Suprapubic skin (tissue), 4 donors: ENCODE results near the gene LTF. TPM values are rescaled to one million over a fixed set of nuclear protein-coding genes. Genes with fewer than 3 reads are reported as not detected.

Experiments used
- DNase-seq, 2 donors: peaks; one replicate each; pipeline ENCODE4 v3.0.0-alpha.2; 2019; ENCODE audit warnings: low spot score in 2 of 2
- H3K27ac ChIP-seq: fragments of 200-600 bp; sonication (generic); one replicate; pipeline ENCODE4 v1.5.1; 2019
- H3K27me3 ChIP-seq: fragments of 200-600 bp; sonication (generic); one replicate; pipeline ENCODE4 v1.5.1; 2019
- H3K36me3 ChIP-seq: fragments of 200-600 bp; sonication (generic); one replicate; pipeline ENCODE4 v1.5.1; 2019
- H3K4me1 ChIP-seq: fragments of 200-600 bp; sonication (generic); one replicate; pipeline ENCODE4 v1.5.1; 2019
- H3K4me3 ChIP-seq: fragments of 200-600 bp; sonication (generic); one replicate; pipeline ENCODE4 v1.5.1; 2019; ENCODE audit warnings: mild to moderate bottlenecking
- H3K9me3 ChIP-seq: fragments of 200-600 bp; sonication (generic); one replicate; pipeline ENCODE4 v1.5.1; 2019
- EP300 ChIP-seq: sonication (generic); formaldehyde crosslinking; IDR thresholded peaks from one replicate; pipeline ENCODE4 v1.6.1; 2017; ENCODE audit warnings: antibody characterized with exemption
- POLR2A ChIP-seq, 2 donors: fragments of 450-650 bp; IDR thresholded peaks; one replicate each; pipeline ENCODE4 v1.6.1; 2017; ENCODE audit warnings: antibody characterized with exemption in 2 of 2, mild to moderate bottlenecking in 2 of 2, moderate library complexity in 2 of 2
- POLR2AphosphoS5 ChIP-seq, 3 donors: sonication (generic); formaldehyde crosslinking; IDR thresholded peaks; one replicate each; pipeline ENCODE4 v1.6.1; 2017; ENCODE audit warnings: antibody characterized with exemption in 3 of 3
- WGBS: methylation state at CpG from one replicate; pipeline ENCODE4 v1.1.5; 2018; 5-methylcytosine and 5-hydroxymethylcytosine counted together
- total RNA-seq, 4 donors: library from RNA; depleted of rRNA; stranded (reverse); fragments of >200 nt; gene quantifications; one replicate each; pipeline ENCODE4 v1.1.0, GENCODE V29; 2016
- TF ChIP-seq, protein P1 (sequence below), 2 donors: fragments of 200-600 bp in 1 of 2; fragments of 450-650 bp in 1 of 2; sonication (generic) in 1 of 2; IDR thresholded peaks; one replicate each; pipeline ENCODE4 v1.5.1; 2016 to 2019; ENCODE audit warnings: antibody characterized with exemption in 2 of 2, mild to moderate bottlenecking in 1 of 2, moderate library complexity in 1 of 2

Gene LTF
- total RNA-seq, 4 donors from 2014 or later: 2.3 to 8.6 (median 3.7) TPM

- Histone ChIP-seq H3K36me3 (no peaks in the 10 kb centered on the region), H3K27ac (no peak overlapping the region), H3K27me3 (peaks cover 27% of the 10 kb centered on the region), H3K9me3 (no peaks in the 10 kb centered on the region), H3K4me1 (peaks cover 6% of the 10 kb centered on the region), H3K4me3 (no peak overlapping the region)
- WGBS: 48% methylated on average over 1 of the region's 1 CpG
- TF ChIP-seq POLR2AphosphoS5 (IDR thresholded peaks at IDR 0.05) (no peak), POLR2A (IDR thresholded peaks at IDR 0.05) (no peak), EP300 (no peak)
- DNase-seq: peak in 1 of 2 donors; percentile 47
Measured at GRCh38 chr3:46466871-46467403, 2.2 kb upstream of the LTF start.

DNA sequence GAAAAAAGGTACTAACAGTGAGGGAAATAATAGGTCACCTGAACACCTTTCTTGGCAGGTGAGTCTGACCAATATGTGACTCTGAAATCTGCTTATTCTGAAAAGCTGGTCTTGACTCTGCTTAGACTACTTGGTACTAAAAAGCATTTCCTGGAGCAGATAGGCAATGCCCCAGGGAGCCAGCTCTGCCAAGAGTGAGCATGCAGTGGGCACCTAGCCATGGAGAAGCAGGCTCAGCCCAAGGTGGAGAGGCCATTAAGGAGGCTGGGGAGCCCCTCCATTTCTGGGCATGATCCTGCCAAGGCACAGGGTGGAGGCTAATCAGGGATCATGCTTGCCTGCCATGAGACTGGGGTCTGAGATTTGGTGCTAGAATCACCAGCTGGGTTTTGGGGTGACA lies 1.6 kb upstream of the LTF start:
- peaks cover 27% of the 10 kb centered on the region for H3K27me3 ChIP-seq
- no peak overlapping the region for H3K4me3 ChIP-seq
- no peak for TF ChIP-seq POLR2AphosphoS5 (IDR thresholded peaks at IDR 0.05)
- TF ChIP-seq, protein P1, sequence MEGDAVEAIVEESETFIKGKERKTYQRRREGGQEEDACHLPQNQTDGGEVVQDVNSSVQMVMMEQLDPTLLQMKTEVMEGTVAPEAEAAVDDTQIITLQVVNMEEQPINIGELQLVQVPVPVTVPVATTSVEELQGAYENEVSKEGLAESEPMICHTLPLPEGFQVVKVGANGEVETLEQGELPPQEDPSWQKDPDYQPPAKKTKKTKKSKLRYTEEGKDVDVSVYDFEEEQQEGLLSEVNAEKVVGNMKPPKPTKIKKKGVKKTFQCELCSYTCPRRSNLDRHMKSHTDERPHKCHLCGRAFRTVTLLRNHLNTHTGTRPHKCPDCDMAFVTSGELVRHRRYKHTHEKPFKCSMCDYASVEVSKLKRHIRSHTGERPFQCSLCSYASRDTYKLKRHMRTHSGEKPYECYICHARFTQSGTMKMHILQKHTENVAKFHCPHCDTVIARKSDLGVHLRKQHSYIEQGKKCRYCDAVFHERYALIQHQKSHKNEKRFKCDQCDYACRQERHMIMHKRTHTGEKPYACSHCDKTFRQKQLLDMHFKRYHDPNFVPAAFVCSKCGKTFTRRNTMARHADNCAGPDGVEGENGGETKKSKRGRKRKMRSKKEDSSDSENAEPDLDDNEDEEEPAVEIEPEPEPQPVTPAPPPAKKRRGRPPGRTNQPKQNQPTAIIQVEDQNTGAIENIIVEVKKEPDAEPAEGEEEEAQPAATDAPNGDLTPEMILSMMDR (IDR thresholded peaks at IDR 0.05): no peak
- no peak for TF ChIP-seq POLR2A (IDR thresholded peaks at IDR 0.05)
- DNase-seq: peak in 1 of 2 donors; percentile 56
- H3K27ac ChIP-seq: no peak overlapping the region
- H3K36me3 ChIP-seq: no peaks in the 10 kb centered on the region
- no peaks in the 10 kb centered on the region for H3K9me3 ChIP-seq
- H3K4me1 ChIP-seq: peaks cover 6% of the 10 kb centered on the region

DNA sequence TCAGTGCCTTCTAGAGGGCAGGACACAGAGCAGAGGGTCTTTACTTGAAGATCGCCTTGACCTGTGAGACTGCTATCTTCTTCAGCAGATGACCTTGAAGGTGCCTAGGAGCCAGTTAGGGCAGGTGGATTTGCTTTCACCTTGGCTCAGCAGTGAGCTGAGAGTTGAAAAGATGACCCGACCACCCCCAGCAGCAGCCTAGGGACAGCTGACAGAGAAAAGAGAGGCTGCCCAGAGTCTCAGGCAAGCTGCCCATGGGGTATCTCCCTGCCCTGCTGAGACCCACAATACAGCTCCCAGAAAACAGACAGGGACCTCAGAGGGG lies 453 bp upstream of the LTF start:
- TF ChIP-seq EP300: no peak
- TF ChIP-seq, protein P1 (IDR thresholded peaks at IDR 0.05): no peak
- TF ChIP-seq POLR2A (IDR thresholded peaks at IDR 0.05): no peak
- no peak for TF ChIP-seq POLR2AphosphoS5 (IDR thresholded peaks at IDR 0.05)
- peak in 1 of 2 donors; percentile 69 for DNase-seq
- H3K4me3 ChIP-seq: no peak overlapping the region
- WGBS: 69% methylated on average over 2 of the region's 2 CpGs
- no peaks in the 10 kb centered on the region for H3K9me3 ChIP-seq
- H3K4me1 ChIP-seq: peaks cover 6% of the 10 kb centered on the region
- H3K27ac ChIP-seq: no peak overlapping the region
- H3K36me3 ChIP-seq: no peaks in the 10 kb centered on the region
- peaks cover 27% of the 10 kb centered on the region for H3K27me3 ChIP-seq

- H3K36me3 ChIP-seq: no peaks in the 10 kb centered on the region
- peaks cover 6% of the 10 kb centered on the region for H3K4me1 ChIP-seq
- no peak overlapping the region for H3K4me3 ChIP-seq
- DNase-seq: peak in 1 of 2 donors; percentile 71
- no peak overlapping the region for H3K27ac ChIP-seq
- H3K27me3 ChIP-seq: peaks cover 31% of the 10 kb centered on the region
- H3K9me3 ChIP-seq: no peaks in the 10 kb centered on the region
- TF ChIP-seq POLR2AphosphoS5 (IDR thresholded peaks at IDR 0.05) (no peak), EP300 (no peak)
- WGBS: 75% methylated on average over 8 of the region's 8 CpGs
Measured at GRCh38 chr3:46463868-46464241, 850 bp downstream of the LTF start.

DNA sequence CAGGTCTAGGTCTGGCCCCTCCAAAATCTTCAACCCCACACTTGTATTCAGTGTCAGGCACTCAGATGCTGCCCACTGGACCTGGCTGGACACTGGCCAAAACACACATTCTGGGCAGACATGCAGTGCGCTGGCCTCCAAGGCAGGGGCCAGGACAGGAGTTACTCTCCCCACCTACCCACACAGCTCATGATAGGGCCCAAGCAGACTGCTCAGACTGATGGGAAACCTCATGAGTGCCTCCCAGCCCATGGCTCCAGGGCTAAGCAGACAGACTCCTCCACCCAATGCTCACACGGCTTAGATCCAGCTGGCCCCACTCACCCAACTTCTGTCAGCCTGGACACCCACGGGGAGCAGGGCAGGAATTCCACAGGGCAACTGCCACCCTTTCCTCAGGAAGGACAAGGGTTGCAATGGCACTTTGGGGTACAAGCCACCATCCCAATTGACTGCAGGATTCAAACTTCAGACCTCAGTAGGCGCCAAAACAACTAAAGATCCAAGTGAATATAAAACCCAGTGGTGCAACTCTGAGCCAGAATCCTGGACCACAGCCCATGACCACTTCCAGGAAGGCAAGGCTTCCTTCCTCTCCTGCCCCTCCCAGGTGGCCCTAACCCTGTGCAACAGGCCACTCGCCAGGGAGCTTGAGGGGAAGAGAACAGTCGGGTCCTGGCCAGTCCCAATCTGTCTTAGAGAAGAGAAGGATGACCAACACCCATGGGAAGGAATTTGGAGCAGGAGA lies 1.4 kb downstream of the LTF start:
- Histone ChIP-seq H3K4me1 (peaks cover 6% of the 10 kb centered on the region), H3K36me3 (no peaks in the 10 kb centered on the region), H3K4me3 (no peak overlapping the region), H3K27me3 (peaks cover 31% of the 10 kb centered on the region), H3K9me3 (no peaks in the 10 kb centered on the region), H3K27ac (no peak overlapping the region)
- TF ChIP-seq, protein P1 (IDR thresholded peaks at IDR 0.05): no peak
- TF ChIP-seq EP300 (no peak), POLR2A (IDR thresholded peaks at IDR 0.05) (no peak)
- 56% methylated on average over 5 of the region's 6 CpGs for WGBS
- DNase-seq: peak in 1 of 2 donors; percentile 55

DNA sequence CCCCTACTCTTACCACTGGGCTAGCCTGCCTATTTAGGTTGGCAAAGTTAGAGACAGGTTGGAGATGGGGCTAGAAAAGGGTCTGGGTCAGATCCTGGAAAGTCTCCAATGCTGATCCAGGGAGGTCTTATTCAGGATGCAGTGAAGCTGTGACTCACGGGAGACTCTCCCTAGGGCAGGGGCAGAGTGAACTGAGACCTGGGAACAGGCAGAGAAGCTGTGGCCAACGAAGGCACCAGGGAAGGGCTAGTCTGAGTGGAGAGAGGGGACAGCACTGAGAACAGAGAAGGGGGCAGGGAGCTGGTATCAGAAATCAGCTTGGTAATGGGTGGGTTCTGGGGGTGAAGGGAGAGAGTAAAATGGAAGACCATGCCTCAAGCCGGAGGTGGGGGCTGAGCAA lies 2.2 kb downstream of the LTF start:
- no peak overlapping the region for H3K4me3 ChIP-seq
- no peaks in the 10 kb centered on the region for H3K36me3 ChIP-seq
- no peaks in the 10 kb centered on the region for H3K9me3 ChIP-seq
- peaks cover 6% of the 10 kb centered on the region for H3K4me1 ChIP-seq
- peak; percentile 18 to 63 for DNase-seq
- TF ChIP-seq, protein P1 (IDR thresholded peaks at IDR 0.05): no peak
- TF ChIP-seq EP300 (no peak), POLR2A (IDR thresholded peaks at IDR 0.05) (no peak), POLR2AphosphoS5 (IDR thresholded peaks at IDR 0.05) (no peak)
- H3K27ac ChIP-seq: no peak overlapping the region
- H3K27me3 ChIP-seq: peaks cover 31% of the 10 kb centered on the region
- WGBS: 67% methylated on average over 3 of the region's 3 CpGs
